Fibroblast of mammary gland (primary cell): ENCODE results near the gene SAP130.

Experiments used
- DNase-seq: peaks from one replicate; pipeline ENCODE4 v3.0.0-alpha.2; 2010; ENCODE audit warnings: low read depth
- H3K4me3 ChIP-seq: 2 replicates; pipeline ENCODE4 v1.5.1; 2011; ENCODE audit warnings: low read depth, mild to moderate bottlenecking, low read length, moderate library complexity; ENCODE audit not compliant: control insufficient read depth
- CTCF ChIP-seq: conservative IDR thresholded peaks from 2 replicates; pipeline ENCODE4 v1.5.1; 2011; ENCODE audit warnings: low read depth, low read length, inconsistent platforms; ENCODE audit not compliant: control insufficient read depth, insufficient read depth

The SAP130 gene

GRCh38 chr2:127942002-127942401 lies 85.9 kb downstream of the SAP130 start:
- no peak for DNase-seq
- no peak for TF ChIP-seq CTCF
- no peak overlapping the region for H3K4me3 ChIP-seq

- no peak for TF ChIP-seq CTCF
- no peak for DNase-seq
- H3K4me3 ChIP-seq = no peak overlapping the region
Observed at GRCh38 chr2:127941461-127941860, 86.4 kb downstream of the SAP130 start.

GRCh38 chr2:127940641-127941040 lies 87.2 kb downstream of the SAP130 start:
- no peak for TF ChIP-seq CTCF
- DNase-seq = no peak
- H3K4me3 ChIP-seq = no peak overlapping the region

DNA sequence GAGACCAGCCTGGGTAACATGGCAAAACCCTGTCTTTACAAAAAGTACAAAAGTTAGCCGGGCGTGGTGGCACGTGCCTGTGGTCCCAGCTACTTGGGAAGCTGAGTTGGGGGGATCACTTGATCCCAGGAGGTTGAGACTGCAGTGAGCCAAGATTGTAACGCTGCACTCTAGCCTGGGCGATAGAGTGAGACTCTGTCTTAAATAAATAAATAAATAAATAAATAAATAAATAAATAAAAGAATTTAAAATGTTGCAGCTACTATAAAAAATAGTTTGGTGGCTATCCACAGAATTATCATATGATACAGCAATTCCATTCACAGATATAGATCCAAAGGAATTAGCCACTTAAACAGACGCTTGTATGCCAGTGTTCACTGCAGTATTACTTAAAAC lies 92.5 kb downstream of the SAP130 start:
- no peak overlapping the region for H3K4me3 ChIP-seq
- TF ChIP-seq CTCF = no peak
- no peak for DNase-seq

- no peak for TF ChIP-seq CTCF
- no peak overlapping the region for H3K4me3 ChIP-seq
- DNase-seq = peak; percentile 93
Observed at GRCh38 chr2:127932199-127932876, 95.5 kb downstream of the SAP130 start.

DNA sequence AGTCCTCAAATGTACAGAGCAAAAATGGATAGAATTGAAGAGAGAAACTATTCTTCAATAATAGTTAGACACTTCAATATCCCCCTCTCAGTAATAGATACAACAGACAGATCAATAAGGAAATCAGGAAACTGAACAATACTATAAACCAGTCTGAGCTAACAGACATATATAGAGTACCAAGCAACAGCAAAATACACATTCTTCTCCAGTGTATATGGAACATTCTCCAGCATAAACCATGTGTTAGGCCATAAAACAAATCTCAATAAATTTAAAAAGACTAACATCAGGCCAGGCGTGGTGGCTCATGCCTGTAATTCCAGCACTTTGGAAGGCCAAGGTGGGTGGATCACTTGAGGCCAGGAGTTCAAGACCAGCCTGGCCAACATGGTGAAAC lies 98.4 kb downstream of the SAP130 start:
- TF ChIP-seq CTCF = no peak
- H3K4me3 ChIP-seq = no peak overlapping the region
- no peak for DNase-seq

GRCh38 chr2:127927384-127927783 lies 100.5 kb downstream of the SAP130 start:
- no peak for TF ChIP-seq CTCF
- DNase-seq = no peak
- H3K4me3 ChIP-seq = no peak overlapping the region
